GM18520 (cell line): ENCODE results near the gene AGBL1.
"Not testable (repeated sequence)": the region's sequence is repeated elsewhere in the genome, so short reads cannot be mapped to it uniquely, and the experiment has no call there.

Experiments used
- ATAC-seq: cut with Tn5 transposase; IDR thresholded peaks from one replicate; pipeline ENCODE4 v1.9.1; 2021; ENCODE audit not compliant: unreplicated experiment

The AGBL1 gene

GRCh38 chr15:86850939-86851338 lies 771.3 kb downstream of the AGBL1 start:
- ATAC-seq, result no peak

- ATAC-seq, result no peak
Measured at GRCh38 chr15:86852741-86853140, 773.1 kb downstream of the AGBL1 start.

- no peak for ATAC-seq
Measured at GRCh38 chr15:86854176-86854575, 774.5 kb downstream of the AGBL1 start.

GRCh38 chr15:86855307-86856291 lies 775.9 kb downstream of the AGBL1 start:
- ATAC-seq, result no peak

- ATAC-seq, result no peak
Measured at GRCh38 chr15:86857701-86858100, 778.0 kb downstream of the AGBL1 start.

- ATAC-seq, result no peak
Measured at GRCh38 chr15:86863226-86863915, 783.7 kb downstream of the AGBL1 start.

GRCh38 chr15:86865920-86866319 lies 786.2 kb downstream of the AGBL1 start:
- no peak for ATAC-seq

- no peak for ATAC-seq
Measured at GRCh38 chr15:86870846-86871245, 791.2 kb downstream of the AGBL1 start.

GRCh38 chr15:86871964-86872363 lies 792.3 kb downstream of the AGBL1 start:
- ATAC-seq, result no peak

- no peak for ATAC-seq
Measured at GRCh38 chr15:86872782-86873181, 793.1 kb downstream of the AGBL1 start.

GRCh38 chr15:86875067-86875466 lies 795.4 kb downstream of the AGBL1 start:
- ATAC-seq, result no peak

- no peak for ATAC-seq
Measured at GRCh38 chr15:86876387-86876944, 796.8 kb downstream of the AGBL1 start.

GRCh38 chr15:86877171-86877631 lies 797.5 kb downstream of the AGBL1 start:
- no peak for ATAC-seq

- not testable (repeated sequence) for ATAC-seq
Measured at GRCh38 chr15:86878844-86879243, 799.2 kb downstream of the AGBL1 start.

GRCh38 chr15:86879250-86880229 lies 799.9 kb downstream of the AGBL1 start:
- ATAC-seq, result no peak

GRCh38 chr15:86885616-86886015 lies 805.9 kb downstream of the AGBL1 start:
- no peak for ATAC-seq

GRCh38 chr15:86892774-86893449 lies 813.2 kb downstream of the AGBL1 start:
- ATAC-seq, result no peak

GRCh38 chr15:86894269-86894668 lies 814.6 kb downstream of the AGBL1 start:
- no peak for ATAC-seq

- no peak for ATAC-seq
Measured at GRCh38 chr15:86903642-86904421, 824.2 kb downstream of the AGBL1 start.
